Activated CD4-positive, alpha-beta T cell treated with anti-CD3 and anti-CD28 coated beads, Interleukin-2, Interleukin-4, amounts not matched to agents 100 ng/mL and 50 ng/mL, durations not matched to agents 16 hours and 8 hours (primary cell): ENCODE results near the gene FBF1.
A peak's percentile ranks its signal among the peaks of the same experiment; 100 is the strongest.
"Not testable (repeated sequence)": the region's sequence is repeated elsewhere in the genome, so short reads cannot be mapped to it uniquely, and the experiment has no call there.

Experiments used
- DNase-seq: peaks from one replicate; pipeline ENCODE4 v3.0.0-alpha.2; 2020; ENCODE audit warnings: low spot score

Gene FBF1

DNA sequence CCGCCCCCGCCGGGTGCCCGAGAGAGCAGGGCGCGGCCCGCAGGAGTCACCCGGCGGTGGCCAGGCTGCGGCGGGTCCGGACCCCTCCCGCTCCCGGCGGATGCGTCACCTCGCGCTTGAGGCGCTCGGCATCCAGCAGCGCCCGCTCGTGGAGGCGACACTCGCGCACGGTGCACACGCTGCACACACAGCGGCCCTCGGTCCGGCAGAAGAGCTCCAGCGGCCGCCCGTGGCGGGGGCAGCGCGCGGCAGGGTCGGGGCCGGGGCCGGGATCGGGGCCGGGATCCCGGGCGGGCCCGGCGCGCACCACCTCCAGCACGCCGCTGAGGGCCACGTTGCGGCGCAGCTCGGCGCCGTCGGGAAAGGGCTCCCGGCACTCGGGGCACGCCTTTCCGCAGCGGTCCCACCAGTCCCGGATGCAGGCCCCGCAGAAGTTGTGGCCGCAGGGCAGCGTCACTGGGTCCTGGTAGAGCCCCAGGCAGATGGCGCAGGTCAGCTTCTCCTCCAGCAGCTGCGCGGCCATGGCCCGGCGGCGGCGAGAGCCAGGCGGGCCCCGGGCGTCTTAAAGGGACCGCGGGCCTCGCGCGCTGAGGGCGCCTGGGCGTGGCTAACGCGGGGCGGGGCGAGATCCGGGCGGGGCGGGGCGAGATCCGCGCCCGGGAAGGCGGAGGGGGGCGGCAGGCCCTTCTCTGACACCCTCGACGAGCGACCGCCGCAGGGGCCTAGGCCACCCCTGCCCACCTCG lies 44.3 kb downstream of the FBF1 start, which contains the start of gene TRIM65:
Gene TRIM65, minus strand, starts transcription at position 537 of the 745 bp plus-strand sequence. Its CDS starts 14 bp downstream, at position 523.
- peak; percentile 79 for DNase-seq

DNA sequence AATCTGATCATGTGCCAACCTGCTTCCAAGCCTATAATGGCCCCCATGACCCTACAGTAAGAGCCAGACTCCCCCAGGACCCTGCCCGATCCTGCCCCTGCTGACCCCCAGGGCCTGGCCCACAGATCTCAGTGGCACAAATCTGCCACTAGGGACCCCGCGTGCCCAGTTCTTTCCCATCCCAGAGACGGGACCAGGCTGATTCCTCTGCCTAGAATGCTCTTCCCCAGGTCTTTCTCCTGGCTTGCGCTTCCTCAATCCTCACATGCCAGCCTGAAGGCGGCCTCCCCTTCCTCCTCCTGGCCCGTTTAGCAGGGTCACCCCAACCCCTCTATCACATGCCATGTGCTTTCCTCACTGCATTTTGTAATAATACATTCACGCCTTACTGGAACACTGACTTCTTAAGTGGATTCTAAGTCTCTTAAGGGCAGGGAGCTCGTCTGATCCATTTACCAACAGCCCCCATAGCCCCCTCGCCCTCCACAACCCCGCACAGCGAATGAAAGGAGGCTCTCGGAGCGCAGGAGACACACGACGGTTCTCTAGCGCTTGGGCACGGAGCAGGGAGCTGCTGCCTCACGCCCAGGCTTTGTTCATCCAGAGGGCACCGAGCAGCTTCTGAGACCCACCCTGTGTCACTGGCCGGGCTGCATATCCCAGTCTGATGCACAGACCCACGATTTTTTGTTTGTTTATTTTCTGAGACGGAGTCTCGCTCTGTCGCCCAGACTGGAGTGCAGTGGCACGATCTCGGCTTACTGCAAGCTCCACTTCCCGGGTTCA lies 45.3 kb downstream of the FBF1 start:
- DNase-seq: no peak

GRCh38 chr17:75894049-75894733 lies 46.7 kb downstream of the FBF1 start:
- no peak for DNase-seq

DNA sequence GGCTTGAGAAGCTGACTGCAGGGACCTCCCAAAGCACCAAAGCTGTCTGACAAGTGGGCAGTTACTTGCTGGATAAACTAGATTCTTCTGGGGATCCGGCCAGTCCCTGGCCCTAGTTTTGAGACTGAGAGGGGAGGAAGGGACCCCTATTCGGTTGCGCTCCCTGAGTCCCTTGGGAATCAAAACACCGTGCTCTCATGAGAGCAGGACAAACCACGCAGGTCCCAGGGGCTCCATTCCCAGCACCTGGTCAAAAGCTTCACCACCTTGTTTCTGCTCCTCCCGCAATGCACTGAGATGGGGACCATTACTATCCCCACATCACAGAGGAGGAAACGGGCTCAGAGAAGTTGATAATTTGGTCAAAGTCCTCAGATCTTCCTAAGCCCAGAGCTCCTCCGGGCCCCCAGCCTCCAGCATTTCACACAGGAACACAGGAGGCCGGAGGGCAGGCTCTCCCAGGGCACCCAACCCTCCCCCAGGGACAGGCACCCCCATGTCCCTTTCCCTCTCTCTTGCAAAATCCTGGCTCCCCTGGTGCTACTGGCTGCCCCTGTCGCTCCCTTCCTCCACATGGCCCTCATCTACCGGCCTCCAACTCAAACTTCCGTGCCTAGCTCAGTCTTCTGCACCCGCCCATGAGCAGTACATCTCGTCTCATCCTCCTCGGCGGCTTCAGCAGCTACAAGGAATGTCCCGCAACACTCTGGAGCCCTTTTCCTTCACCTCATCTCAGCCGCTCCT lies 47.4 kb downstream of the FBF1 start:
- DNase-seq: no peak

GRCh38 chr17:75892556-75893224 lies 48.2 kb downstream of the FBF1 start:
- no peak for DNase-seq

DNA sequence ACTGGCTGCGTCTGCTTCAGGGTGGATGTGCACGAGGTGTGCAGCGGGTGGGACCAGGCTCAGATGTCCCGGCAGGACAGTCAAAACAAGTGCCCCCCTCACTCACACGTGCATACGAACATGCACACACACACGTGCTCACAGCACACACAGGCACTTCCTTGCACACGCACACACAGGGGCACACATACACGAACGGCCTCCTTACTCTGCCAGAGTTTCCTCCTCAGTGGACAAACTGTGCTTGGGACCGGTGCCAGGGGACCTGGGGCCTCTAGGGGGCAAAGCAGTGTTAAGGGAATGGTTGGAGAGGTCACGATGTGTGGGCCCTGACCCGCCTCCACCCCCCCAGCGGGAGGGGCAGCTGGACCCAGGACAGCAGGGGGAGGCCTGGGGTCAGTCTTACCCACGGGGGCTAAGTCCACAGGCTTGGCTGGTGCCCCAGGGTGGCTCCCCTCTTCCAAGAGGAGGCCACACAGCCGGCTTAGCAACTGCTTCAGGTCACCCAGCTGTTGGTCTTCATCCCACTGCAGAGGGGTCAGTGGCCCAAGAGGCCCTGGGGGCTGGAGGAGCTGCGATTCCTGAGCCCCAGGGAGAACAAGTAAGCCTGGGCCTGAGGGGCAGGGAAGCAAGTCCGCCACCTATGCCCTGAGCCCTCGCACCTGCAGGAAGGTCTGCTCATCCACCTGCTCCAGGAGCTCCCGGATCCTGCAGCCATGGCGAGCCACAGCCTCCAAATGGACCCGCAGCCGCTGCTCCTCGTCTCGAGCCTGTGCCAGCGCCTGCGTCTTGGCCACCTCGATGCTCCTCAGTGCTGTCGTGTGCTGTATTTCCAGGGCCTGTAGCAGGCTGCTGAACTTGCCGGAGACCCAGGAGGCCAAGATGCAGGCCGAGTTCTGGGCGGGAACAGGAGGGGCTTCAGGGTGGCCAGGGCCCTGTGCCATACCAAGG lies 49.0 kb downstream of the FBF1 start:
- DNase-seq: no peak

DNA sequence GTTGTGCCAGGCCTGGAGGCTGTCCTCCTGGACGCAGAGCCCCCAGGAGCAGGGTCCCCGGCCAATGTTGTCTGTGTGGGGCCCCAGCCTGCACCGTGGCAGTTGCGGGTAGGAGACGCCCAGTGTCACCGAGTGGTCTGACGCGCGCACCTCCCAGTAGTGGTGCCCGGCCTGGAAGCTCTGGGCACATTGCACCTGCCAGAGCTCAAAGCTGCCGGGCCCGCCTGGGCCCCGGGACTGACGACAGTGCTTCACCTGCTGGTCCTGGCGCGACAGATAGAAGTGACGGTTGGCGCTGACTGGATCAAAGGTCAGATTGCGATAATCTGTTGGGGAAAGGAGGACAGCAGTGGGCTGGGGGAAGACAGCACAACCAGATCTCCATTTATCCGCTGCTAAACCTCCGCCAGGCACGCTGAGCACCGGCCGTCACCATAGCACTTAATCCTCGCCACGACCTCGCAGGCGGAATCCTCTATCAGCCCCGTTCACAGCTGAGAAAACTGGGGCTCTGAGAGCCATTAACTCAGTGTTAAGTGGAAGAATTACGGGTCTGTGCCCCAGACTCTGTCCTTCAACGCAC lies 49.7 kb downstream of the FBF1 start:
- DNase-seq: no peak

DNA sequence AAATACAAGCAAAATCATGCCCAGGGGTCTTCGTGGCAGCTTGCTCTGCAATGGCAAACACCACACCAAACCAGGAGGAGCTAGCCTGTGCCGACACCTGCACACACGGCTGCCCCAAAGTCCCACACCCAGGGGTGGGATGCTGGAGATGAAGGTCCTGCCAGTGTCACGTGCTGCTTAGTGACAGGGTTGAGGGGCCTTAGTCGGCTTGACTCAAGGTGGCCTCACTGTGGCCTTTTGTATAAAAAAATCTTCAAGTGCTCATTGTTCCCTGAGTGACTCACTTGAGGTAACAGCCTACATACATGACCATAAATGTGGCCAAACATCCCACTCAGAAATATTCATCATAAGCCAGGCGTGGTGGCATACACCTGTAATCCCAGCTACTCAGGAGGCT lies 51.4 kb downstream of the FBF1 start:
- DNase-seq: no peak

DNA sequence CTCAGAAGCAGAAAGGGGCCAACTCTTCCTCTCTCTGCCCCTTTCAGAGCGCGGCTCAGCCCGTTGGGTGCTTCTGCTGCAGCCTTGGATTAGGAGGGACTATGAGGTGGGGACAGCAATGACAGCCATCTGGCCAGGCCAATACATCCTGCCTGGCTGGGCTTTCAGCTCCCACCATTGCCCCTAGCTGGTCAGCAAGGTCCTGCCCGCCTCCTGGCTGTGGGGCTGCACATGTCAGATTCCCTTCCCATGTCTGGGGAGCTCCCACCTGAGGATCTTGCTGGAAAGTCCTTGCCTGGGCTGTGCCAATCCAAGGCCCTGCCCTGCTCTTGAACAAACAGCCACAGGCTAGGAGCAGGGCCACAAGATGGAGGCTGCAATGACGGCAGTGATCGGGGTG lies 52.4 kb downstream of the FBF1 start:
- DNase-seq: no peak

- DNase-seq: not testable (repeated sequence)
Measured at GRCh38 chr17:75885860-75886259, 55.0 kb downstream of the FBF1 start.

DNA sequence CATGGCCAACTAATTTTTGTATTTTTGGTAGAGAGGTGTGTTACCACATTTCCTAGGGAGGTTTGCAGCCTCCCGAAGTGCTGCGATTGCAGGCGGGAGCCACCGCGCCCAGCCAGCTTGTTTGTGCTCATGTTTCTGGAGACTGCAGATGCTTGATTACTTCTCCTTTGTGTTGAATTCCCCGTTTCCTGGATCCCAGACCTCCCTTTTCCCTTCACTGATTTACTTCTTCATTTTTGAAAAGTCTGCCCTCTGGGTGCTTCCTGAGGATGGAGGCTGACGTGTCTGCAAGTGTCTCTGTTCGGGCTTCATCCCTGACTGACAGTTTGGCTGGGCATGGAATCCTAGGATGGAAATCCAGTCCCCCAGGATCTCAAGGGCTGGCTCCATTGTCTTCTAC lies 55.4 kb downstream of the FBF1 start:
- DNase-seq: no peak

DNA sequence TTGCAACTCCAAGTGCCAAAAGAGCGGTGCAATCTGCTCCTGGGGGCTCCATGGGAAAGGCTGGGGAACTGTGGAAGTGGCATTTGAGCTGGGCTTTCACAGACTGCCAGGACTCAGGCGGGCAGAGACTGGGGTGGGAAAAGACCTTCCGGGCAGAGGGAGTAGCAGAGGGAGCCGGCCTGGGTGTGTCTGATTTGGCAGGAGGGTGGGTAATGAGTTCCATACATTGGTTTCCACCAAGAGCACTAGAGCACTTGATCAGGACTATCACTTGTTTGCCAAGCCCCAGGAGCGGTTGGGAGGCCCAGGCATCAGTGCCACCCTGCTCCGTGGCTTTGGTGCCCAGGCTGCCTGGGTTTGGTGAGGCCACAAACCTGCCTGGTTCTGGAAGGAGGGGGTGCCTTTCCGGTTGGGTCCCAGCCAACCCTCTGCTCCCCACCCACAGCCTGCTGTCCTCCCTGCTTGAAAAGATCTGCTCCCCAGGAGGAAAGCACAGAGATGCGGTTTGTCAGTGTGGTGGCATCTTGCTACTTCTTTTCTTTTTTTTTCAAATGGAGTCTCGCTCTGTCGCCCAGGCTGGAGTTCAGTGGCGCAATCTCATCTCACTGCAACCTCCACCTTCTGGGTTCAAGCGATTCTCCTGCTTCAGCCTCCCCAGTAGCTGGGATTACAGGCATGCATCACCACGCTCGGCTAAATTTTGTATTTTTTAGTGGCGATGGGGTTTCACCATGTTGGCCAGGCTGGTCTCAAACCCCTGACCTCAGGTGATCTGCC lies 59.0 kb downstream of the FBF1 start:
- no peak for DNase-seq

DNA sequence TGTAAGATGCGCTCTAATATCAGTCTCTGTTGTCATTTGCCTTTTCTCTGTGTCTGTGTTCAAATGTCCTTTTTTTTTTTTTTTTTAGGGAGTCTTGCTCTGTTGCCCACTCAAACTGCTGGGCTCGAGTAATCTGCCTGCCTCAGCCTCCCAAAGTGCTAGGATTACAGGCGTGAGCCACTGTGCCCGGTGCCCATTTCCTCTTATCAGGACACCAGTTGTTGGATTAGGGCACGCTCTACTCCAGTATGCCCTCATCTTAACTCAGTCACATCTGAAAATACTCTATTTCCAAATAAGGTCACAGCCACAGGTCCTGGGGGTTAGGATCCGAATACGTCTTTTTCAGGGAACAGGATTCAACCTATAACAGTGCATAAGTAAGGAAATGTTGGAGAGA lies 60.6 kb downstream of the FBF1 start:
- no peak for DNase-seq

DNA sequence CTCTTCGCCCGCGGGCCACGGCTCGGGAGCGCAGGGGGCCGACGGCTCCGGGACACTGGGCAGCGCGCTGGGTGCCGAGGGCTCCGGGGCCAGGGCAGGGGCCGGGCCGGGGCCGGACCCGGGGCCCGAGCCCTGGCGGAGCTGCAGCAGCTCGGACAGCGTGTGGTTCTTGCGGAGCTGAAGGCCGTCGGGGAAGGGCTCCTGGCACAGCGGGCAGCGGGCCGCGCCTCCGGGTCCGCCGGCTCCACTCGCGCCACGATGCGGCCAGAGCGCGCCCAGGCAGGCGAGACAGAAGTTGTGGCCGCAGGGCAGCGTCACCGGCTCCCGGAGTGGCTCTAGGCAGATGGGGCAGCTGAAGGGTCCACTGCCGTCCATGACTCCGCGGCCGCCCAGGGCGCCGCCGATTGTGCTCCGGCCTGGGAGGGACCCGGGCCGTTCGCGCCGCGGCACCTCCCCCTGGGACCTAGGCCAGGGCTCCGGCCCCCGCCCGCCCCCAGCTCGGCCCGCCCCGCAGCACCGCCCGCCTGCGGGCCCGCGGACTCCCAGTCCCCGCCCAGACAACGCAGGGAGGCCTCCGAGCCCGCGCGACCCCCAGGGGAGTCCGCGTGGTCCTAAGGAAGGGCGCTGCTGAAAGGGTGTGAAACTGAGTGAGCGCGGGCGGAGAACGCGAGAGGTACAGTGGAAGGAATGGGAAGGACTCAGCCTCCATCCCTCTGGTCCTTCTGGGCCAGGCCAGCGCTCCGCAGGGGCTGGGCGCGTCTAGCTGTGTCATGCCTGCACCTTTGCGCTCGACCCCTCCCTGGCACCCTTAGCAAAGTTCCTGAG lies 62.5 kb downstream of the FBF1 start, which contains the start of gene TRIM47:
Gene TRIM47, minus strand, starts transcription at position 408 of the 825 bp plus-strand sequence. Its CDS starts 33 bp downstream, at position 375.
- no peak for DNase-seq

DNA sequence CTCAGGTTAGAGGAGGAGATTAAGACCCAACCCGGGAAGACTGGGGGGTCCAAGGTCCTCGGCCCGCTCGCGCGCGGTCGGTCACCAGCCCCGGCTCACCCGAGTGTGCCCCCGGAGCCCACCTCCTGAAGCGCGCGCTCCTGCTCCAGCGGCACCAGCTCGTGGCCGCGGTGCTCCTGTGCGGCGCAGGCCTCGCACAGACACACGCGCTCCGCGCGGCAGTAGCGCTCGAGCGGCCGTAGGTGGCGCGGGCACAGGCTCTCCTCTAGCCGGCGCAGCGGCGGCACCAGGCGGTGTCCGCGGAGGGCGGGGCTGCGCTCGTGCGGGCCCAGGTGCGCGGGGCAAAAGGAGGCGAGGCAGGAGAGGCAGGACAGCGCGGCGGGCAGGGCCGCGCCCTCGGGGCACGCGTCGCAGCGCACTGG lies 63.1 kb downstream of the FBF1 start:
- DNase-seq: peak; percentile 71

GRCh38 chr17:75876938-75877751 lies 63.7 kb downstream of the FBF1 start:
- DNase-seq: peak; percentile 53
